OCI-LY1 (cell line): ENCODE results near the gene MAJIN.

Experiments
- CTCF ChIP-seq: fragments of 200-600 bp; sonication (generic), shearing (Covaris generic); IDR thresholded peaks from 2 replicates; pipeline ENCODE4 v1.5.1; 2017; ENCODE audit warnings: mild to moderate bottlenecking, antibody characterized with exemption, low read length, moderate library complexity, mixed read lengths
- EZH2 ChIP-seq: fragments of 200-600 bp; sonication (generic), shearing (Covaris generic); IDR thresholded peaks from 2 replicates; pipeline ENCODE4 v1.8.0; 2017; ENCODE audit warnings: borderline replicate concordance, mixed run types, mild to moderate bottlenecking, antibody characterized with exemption, low read length, moderate library complexity, mixed read lengths

- no peak for TF ChIP-seq CTCF
- no peak for TF ChIP-seq EZH2
Observed at GRCh38 chr11:64959498-64959897, 12.4 kb downstream of the MAJIN start.
